ENCODE data around the gene SLC7A14.

SLC7A14 gene

DNA sequence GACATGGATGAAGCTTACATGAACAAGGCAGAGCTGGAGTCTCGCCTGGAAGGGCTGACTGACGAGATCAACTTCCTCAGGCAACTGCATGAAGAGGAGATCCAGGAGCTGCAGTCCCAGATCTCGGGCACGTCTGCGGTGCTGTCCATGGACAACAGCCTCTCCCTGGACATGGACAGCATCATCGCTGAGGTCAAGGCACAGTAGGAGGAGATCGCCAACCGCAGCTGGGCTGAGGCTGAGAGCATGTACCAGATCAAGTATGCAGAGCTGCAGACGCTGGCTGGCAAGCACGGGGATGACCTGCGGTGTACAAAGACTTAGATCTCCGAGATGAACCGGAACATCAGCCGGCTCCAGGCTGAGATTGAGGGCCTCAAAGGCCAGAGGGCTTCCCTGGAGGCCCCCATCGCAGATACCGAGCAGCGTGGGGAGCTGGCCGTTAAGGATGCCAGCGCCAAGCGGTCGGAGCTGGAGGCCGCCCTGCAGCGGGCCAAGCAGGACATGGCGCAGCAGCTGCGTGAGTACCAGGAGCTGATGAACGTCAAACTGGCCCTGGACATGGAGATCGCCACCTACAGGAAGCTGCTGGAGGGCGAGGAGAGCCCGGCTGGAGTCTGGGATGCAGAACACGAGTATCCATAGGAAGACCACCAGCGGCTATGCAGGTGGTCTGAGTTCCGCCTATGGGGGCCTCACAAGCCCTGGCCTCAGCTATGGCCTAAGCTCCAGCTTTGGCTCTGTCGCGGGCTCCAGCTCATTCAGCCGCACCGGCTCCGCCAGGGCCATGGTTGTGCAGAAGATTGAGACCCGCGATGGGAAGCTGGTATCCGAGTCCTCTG lies 89.6 kb downstream of the SLC7A14 start:
- DNase-seq: no peak

- peak; percentile 35 for DNase-seq
These were observed 91.1 kb downstream of the SLC7A14 start for GRCh38 chr3:170494766-170495165.

DNA sequence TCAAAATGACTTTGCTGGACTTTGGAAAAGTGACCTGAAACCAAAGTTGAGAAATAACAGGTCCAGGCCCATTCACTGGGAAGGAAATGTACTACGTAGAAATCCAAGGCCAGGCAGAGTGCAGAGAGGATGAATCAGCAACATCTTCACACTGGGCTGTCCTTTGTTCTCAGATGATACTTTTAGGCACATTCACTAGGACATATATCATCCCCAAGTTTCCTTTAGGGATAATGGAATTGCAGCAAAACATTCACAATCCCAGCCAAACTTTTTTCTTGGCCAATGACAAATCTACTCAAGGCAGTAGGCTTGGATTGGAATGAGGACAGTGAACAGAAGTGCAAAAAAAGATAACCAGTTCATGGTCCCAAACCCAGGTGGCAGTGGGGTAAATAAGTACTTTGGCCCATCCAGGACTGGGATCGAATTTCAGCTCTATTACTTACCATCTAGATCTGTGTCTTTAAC lies 92.1 kb downstream of the SLC7A14 start:
- peak; percentile 81 for DNase-seq

- DNase-seq: no peak
These were observed 94.0 kb downstream of the SLC7A14 start for GRCh38 chr3:170491901-170492300.

DNA sequence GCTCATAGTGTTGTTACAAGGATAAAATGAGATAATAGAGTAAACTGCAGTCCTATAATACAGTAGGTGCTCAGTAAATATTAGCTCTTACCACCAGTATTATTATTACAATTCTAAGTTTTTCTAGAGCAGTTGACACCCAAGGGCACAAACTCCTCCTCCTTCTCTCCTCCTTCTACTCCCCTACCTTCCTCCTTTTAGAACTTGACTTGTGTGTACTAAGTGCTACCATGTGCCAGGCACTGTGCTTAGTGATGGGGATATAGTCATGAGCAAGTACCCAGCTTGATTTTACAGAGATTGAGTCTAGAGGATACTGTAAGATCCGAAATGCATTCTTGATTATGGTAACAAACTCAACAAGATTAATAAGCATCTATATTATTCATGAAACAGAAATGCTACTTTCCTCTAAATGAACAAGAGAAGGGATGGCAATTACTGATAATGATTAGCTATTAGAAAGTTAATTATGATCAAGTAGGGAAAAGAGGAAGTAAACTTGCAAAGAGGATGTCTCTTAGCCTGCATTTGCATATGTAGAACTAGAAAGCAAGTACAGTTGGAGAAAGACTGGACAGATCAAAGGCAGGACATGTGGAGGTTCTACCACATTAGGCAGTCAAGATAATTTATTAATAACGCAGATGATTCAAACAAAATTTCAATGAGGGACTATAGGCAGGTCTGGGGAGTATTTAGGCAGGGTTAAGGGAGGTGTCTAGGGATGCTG lies 94.9 kb downstream of the SLC7A14 start:
- DNase-seq: no peak

DNA sequence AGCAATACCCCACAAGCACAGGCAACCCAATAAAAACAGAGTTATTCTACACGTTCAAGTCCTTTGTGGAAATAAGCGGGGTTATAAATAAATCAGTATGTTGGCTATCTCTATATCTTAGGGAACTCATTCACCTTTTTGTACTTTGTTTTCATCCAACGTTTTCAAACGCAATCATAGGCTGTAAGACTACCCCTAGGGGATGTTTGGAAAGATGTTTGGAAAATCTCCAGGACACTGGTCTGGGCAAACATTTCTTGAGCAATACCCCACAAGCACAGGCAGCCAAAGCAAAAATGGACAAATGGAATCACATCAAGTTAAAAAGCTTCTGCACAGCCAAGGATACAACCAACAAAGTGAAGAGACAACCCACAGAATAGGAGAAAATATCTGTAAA lies 97.1 kb downstream of the SLC7A14 start:
- peak; percentile 45 for DNase-seq

DNA sequence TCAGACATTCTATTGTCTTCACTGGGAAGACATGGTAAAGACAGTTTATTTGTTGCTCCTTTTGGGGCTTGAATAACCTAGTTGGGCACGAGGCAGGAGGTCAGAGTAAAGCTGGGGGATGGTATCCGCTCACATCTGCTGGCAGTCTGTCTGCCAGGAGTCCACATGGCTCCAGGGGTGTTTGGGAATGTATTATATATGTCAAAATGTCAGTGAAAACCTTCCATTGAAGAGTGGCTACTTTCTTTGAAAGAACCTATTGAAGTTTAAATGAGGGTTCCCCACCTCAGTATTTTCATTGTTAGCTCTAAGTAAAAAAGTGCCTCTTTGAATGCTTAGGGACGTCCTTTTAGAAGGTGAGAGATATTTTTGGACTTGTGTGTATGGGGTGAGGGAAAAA lies 98.8 kb downstream of the SLC7A14 start:
- no peak for DNase-seq

GRCh38 chr3:170486398-170486797 lies 99.5 kb downstream of the SLC7A14 start:
- DNase-seq: no peak

DNA sequence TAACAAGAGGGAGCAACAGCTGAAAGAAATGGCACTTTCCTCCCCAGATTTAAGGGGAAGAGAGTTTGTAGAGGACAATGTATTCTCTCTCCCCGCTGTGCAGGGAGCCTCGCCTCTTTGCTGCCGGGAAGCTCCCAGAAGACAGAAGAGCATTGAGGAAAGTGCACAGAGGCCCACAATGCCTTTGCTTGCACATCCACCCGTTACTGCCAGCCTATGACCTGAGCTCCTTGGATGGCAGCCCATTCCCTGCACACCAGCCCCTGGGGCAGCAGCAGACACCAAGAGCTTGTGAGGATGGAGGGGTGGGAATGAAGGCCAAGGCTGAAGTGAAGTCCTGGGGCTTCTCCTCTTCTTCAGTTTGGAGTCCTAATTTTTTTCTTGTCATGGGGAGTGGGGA lies 100.2 kb downstream of the SLC7A14 start:
- DNase-seq: no peak

- peak; percentile 18 for DNase-seq
These were observed 100.6 kb downstream of the SLC7A14 start for GRCh38 chr3:170485294-170485693.

- DNase-seq: no peak
These were observed 101.0 kb downstream of the SLC7A14 start for GRCh38 chr3:170484869-170485268.

GRCh38 chr3:170483485-170484262 lies 102.2 kb downstream of the SLC7A14 start:
- DNase-seq: no peak

GRCh38 chr3:170482199-170482598 lies 103.7 kb downstream of the SLC7A14 start:
- no peak for DNase-seq

DNA sequence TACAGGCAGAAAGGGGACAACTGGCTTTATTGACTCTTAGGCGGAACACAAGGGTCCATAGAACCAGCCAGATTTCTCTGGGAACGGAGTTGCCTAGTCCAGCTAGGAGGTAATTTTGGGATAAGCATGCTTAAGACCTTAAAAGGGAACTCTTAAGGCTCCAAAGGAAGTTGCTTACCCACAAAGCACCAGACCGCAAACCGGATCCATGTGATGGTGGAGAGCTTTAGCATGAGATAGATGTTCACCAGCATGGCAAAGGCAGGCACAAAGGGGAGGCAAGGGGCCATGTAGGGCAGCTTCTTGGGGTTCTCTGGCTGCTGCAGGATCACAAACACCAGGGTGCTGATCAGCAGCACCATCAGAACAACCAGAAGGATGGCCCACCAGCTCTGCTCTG lies 105.8 kb downstream of the SLC7A14 start:
- no peak for DNase-seq

DNA sequence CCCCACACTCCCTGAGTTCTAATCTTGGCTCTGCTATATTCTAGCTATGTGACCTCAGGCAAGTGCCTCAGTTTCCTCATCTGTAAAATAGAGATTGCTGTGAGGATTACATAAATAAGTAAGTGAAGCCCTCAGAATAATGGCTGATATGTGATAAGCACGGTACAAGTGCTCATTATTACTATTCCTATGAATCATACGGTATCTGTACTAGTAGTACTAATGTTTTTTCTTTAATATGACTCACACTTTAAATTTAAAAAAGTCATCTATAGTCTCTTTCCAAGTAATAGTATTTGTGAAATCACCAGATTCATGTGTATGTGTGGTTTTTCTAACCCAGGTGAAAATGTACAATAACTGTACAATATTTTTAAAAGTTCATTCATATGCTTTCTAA lies 108.5 kb downstream of the SLC7A14 start:
- peak; percentile 16 for DNase-seq

DNA sequence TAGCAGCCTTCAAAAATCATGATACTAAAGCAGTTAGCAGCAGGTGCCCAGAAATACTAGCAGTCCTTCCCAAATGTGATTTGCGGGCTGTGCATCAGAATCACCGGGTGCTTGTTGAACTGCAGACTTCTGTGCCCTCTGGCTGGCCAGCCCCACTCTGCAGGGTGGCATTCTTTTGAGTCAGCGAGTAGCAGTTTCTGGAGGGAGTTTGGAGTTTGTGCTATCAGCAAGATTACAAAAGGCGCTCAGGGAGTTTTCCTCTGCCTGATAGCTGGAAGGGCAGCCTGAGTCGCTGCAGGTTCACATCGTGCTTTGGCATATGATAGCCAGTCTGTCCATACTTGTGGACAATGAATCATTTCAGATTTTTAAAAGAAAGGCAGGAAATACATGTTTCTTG lies 109.6 kb downstream of the SLC7A14 start:
- DNase-seq: no peak

- DNase-seq: no peak
These were observed 110.7 kb downstream of the SLC7A14 start for GRCh38 chr3:170475092-170475685.

- no peak for DNase-seq
These were observed 112.5 kb downstream of the SLC7A14 start for GRCh38 chr3:170473358-170473757.

GRCh38 chr3:170471149-170471548 lies 114.7 kb downstream of the SLC7A14 start:
- DNase-seq: no peak

- DNase-seq: peak; percentile 77
These were observed 115.5 kb downstream of the SLC7A14 start for GRCh38 chr3:170470063-170471016.
